ENCODE measurements around the gene TBK1. TPM values are rescaled to one million over a fixed set of nuclear protein-coding genes. Genes with fewer than 3 reads are reported as not detected.

Gene TBK1
- total and polyA plus RNA-seq, 2 of the 13 experiments (the other 11 are each of a cell fraction or from before 2014, with no cell fraction given): 10.3 to 25.2 TPM

GRCh38 chr12:64456119-64456518 lies 4.2 kb downstream of the TBK1 start:
- Histone ChIP-seq H2AFZ (ENCODE audit: low read length) (no peak overlapping the region), H3K79me2 (ENCODE audit: insufficient read depth, low read length) (peaks cover 66% of the 10 kb centered on the region), H3K4me1 (ENCODE audit: insufficient read depth, low read length) (peaks cover 51% of the 10 kb centered on the region), H4K20me1 (ENCODE audit: insufficient read depth, low read length) (peaks cover 5% of the 10 kb centered on the region; the same call in 1 of the 2 replicates), H3K9ac (ENCODE audit: insufficient read depth, low read depth, low read length) (no peak overlapping the region), H3K4me2 (ENCODE audit: low read depth, low read length) (no peak overlapping the region), H3K27ac (ENCODE audit: extremely low read length, insufficient read depth, low read length) (no peak overlapping the region), H3K27me3 (ENCODE audit: control insufficient read depth in 1 of 2, insufficient read depth in 2 of 2, low read length in 2 of 2) (no peaks in the 10 kb centered on the region), H3K36me3 (replicated peaks in 1 of 2; ENCODE audit: control insufficient read depth in 1 of 2, insufficient read depth in 2 of 2, low read length in 2 of 2) (peaks cover 2 to 14% of the 10 kb centered on the region in 2 experiments), H3K9me3 (ENCODE audit: low read length) (no peaks in the 10 kb centered on the region), H3K4me3 (replicated peaks in 1 of 3; ENCODE audit: insufficient read depth in 1 of 3, low read depth in 2 of 3, low read length in 3 of 3) (no peak overlapping the region)
- FAIRE-seq (no peak), DNase-seq (ENCODE audit: low spot score) (no peak), ATAC-seq (no peak)
- intact Hi-C loops (cut with micrococcal nuclease; ENCODE audit: unreplicated experiment): no loop called here
- POLR2A ChIA-PET: no interaction called here
- no TSS peak for BruUV-seq (replicated peaks)
- in situ Hi-C loops (cut with HindIII; ENCODE audit: extremely low pct_ligation_motif_present, low pct_unique_long_range_greater_than_20kb): no loop called here
- CTCF ChIA-PET (ENCODE audit: low intra/inter-chr PET ratio, low total read pairs): no interaction called here
- TF ChIP-seq, protein P1, sequence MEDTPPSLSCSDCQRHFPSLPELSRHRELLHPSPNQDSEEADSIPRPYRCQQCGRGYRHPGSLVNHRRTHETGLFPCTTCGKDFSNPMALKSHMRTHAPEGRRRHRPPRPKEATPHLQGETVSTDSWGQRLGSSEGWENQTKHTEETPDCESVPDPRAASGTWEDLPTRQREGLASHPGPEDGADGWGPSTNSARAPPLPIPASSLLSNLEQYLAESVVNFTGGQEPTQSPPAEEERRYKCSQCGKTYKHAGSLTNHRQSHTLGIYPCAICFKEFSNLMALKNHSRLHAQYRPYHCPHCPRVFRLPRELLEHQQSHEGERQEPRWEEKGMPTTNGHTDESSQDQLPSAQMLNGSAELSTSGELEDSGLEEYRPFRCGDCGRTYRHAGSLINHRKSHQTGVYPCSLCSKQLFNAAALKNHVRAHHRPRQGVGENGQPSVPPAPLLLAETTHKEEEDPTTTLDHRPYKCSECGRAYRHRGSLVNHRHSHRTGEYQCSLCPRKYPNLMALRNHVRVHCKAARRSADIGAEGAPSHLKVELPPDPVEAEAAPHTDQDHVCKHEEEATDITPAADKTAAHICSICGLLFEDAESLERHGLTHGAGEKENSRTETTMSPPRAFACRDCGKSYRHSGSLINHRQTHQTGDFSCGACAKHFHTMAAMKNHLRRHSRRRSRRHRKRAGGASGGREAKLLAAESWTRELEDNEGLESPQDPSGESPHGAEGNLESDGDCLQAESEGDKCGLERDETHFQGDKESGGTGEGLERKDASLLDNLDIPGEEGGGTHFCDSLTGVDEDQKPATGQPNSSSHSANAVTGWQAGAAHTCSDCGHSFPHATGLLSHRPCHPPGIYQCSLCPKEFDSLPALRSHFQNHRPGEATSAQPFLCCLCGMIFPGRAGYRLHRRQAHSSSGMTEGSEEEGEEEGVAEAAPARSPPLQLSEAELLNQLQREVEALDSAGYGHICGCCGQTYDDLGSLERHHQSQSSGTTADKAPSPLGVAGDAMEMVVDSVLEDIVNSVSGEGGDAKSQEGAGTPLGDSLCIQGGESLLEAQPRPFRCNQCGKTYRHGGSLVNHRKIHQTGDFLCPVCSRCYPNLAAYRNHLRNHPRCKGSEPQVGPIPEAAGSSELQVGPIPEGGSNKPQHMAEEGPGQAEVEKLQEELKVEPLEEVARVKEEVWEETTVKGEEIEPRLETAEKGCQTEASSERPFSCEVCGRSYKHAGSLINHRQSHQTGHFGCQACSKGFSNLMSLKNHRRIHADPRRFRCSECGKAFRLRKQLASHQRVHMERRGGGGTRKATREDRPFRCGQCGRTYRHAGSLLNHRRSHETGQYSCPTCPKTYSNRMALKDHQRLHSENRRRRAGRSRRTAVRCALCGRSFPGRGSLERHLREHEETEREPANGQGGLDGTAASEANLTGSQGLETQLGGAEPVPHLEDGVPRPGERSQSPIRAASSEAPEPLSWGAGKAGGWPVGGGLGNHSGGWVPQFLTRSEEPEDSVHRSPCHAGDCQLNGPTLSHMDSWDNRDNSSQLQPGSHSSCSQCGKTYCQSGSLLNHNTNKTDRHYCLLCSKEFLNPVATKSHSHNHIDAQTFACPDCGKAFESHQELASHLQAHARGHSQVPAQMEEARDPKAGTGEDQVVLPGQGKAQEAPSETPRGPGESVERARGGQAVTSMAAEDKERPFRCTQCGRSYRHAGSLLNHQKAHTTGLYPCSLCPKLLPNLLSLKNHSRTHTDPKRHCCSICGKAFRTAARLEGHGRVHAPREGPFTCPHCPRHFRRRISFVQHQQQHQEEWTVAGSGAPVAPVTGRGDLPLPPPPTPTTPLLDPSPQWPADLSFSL (CRISPR knock-in tag; IDR thresholded peaks at IDR 0.05): no peak
- no peak for TF ChIP-seq JUN (CRISPR knock-in tag; IDR thresholded peaks at IDR 0.05)
- TF ChIP-seq PRPF4 (IDR thresholded peaks at IDR 0.05; ENCODE audit: low read depth, low read length, poor library complexity, severe bottlenecking): no peak
- TF ChIP-seq RXRB (CRISPR knock-in tag; IDR thresholded peaks at IDR 0.05; ENCODE audit: borderline replicate concordance): no peak
- TF ChIP-seq ZNF256 (CRISPR knock-in tag; conservative IDR thresholded peaks at IDR 0.05): no peak
- TF ChIP-seq, protein P2, sequence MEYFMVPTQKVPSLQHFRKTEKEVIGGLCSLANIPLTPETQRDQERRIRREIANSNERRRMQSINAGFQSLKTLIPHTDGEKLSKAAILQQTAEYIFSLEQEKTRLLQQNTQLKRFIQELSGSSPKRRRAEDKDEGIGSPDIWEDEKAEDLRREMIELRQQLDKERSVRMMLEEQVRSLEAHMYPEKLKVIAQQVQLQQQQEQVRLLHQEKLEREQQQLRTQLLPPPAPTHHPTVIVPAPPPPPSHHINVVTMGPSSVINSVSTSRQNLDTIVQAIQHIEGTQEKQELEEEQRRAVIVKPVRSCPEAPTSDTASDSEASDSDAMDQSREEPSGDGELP (IDR thresholded peaks at IDR 0.05; ENCODE audit: borderline replicate concordance, low read depth): no peak
- TF ChIP-seq ZFP37 (CRISPR knock-in tag; IDR thresholded peaks at IDR 0.05; ENCODE audit: borderline replicate concordance): no peak
- TF ChIP-seq ZBTB49 (CRISPR knock-in tag; IDR thresholded peaks at IDR 0.05; ENCODE audit: borderline replicate concordance): no peak
- no peak for TF ChIP-seq ZNF792 (CRISPR knock-in tag; IDR thresholded peaks at IDR 0.05)
- no peak for TF ChIP-seq ZNF350 (CRISPR knock-in tag; IDR thresholded peaks at IDR 0.05; ENCODE audit: borderline replicate concordance, low read depth)
- TF ChIP-seq, protein P3, sequence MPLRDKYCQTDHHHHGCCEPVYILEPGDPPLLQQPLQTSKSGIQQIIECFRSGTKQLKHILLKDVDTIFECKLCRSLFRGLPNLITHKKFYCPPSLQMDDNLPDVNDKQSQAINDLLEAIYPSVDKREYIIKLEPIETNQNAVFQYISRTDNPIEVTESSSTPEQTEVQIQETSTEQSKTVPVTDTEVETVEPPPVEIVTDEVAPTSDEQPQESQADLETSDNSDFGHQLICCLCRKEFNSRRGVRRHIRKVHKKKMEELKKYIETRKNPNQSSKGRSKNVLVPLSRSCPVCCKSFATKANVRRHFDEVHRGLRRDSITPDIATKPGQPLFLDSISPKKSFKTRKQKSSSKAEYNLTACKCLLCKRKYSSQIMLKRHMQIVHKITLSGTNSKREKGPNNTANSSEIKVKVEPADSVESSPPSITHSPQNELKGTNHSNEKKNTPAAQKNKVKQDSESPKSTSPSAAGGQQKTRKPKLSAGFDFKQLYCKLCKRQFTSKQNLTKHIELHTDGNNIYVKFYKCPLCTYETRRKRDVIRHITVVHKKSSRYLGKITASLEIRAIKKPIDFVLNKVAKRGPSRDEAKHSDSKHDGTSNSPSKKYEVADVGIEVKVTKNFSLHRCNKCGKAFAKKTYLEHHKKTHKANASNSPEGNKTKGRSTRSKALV (CRISPR knock-in tag; IDR thresholded peaks at IDR 0.05): no peak
